PC-9 (cell line): ENCODE measurements around the gene IDI1.

Experiments
- CTCF ChIP-seq: fragments of 200-600 bp; sonication (generic); conservative IDR thresholded peaks from 2 replicates; pipeline ENCODE4 v1.6.1; 2017; ENCODE audit warnings: mixed run types, antibody characterized with exemption, mild to moderate bottlenecking, moderate library complexity
- EZH2 ChIP-seq: fragments of 200-600 bp; sonication (generic); IDR thresholded peaks from 2 replicates; pipeline ENCODE4 v1.8.0; 2017; ENCODE audit warnings: antibody characterized with exemption, low read depth

- TF ChIP-seq CTCF (no peak), EZH2 (no peak)
Measured at GRCh38 chr10:1009071-1009494, 39.8 kb downstream of the IDI1 start.
